Measurements from ENCODE around the gene TBC1D3H.
"Not testable (repeated sequence)": the region's sequence is repeated elsewhere in the genome, so short reads cannot be mapped to it uniquely, and the experiment has no call there.

Gene TBC1D3H
- 0 reads per million in 4 experiments for total RNA-seq

DNA sequence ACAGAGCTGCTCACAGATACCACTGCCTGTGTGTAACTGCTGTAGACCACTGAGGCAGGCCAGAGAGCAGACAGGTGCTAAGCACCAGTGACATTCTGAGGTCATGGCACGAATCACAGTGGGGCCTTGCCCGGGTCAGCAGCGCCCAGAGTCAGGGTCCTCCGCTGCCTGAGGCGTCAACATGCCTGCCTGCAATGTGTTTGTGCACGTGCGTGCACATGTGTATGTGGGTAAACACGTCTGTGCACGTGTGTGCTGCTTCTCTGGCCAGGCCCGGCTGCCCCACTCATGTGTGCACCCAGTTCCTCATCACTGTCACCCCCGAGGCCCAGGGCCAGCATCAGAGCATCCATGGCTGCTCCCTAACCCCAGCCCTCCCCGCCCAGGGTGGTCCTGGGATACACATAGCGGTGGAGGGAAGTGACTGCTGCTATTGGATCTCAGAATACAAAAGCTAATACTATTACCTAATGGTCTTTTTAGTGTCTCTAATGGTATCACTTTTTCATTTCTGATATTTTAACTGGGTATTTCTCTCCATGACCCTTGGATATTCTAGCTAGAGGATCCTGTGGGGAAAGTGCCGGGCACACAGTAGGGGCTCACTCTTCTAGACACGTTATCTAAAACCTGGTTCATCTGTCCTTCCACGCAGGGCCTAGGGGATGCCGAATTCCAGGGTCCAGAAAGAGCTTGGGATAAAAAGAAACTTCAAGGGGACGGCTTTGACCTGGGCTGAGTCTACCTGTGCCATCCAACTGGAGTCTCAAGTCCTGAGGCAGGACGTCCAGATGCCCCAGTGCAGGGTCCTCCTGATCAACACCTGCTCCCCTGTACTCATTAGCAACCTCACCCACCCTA is at the start of gene TBC1D3H:
TSS of gene TBC1D3H (minus strand) at position 51 of the 861 bp plus-strand sequence. CDS start 1,540 bp downstream, outside the sequence.
- DNase-seq = not testable (repeated sequence)

DNA sequence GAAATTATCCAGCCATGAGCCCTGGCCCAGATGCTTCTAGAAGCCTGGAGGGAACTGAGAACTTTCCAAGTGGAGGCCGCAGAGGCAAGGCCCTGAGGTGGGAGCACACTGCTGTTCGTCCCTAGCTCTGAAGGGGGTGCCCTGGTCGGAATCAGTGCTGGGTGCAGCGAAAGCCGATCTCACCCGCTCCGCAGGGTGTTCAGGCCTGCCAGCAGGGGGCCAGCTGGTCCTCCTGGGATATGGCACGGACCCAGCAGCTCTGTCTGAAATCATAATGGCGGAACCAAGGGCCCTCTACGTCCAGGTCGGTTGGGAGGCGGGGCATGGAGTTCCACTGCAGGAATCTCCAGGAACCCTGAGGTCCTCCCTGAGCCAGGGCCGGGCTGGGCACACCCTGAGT is 40.7 kb upstream of the TBC1D3H start:
- DNase-seq = not testable (repeated sequence)

DNA sequence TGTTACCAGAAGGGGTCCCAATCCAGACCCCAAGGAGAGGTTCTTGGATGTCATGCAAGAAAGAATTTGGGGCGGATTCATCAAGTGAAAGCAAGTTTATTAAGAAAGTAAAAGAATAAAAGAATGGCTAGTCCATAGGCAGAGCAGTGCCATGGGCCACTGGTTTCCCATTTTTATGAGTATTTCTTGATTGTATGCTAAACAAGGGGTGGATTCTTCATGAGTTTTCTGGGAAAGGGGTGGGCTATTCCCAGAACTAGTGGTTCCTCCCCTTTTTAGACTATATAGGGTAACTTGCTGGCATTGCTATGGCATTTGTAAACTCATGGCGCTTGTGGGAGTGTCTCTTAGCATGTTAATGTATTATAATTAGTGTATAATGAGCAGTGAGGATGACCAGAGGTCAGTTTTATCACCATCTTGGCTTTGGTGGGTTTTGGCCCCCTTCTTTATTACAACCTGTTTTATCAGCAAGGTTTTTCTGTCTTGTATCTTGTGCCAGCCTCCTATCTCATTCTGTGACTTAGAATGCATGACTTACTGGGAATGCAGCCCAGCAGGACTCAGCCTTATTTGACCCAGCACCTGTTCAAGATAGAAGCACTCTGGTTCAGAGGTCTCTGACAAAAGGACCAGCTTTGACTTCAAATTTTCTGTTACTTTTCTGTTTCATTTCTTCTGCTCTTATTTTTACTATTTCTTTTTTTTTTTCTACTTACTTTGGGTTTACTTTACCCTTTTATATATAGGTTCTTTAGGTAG is 27.1 kb upstream of the TBC1D3H start:
- DNase-seq = not testable (repeated sequence)

DNA sequence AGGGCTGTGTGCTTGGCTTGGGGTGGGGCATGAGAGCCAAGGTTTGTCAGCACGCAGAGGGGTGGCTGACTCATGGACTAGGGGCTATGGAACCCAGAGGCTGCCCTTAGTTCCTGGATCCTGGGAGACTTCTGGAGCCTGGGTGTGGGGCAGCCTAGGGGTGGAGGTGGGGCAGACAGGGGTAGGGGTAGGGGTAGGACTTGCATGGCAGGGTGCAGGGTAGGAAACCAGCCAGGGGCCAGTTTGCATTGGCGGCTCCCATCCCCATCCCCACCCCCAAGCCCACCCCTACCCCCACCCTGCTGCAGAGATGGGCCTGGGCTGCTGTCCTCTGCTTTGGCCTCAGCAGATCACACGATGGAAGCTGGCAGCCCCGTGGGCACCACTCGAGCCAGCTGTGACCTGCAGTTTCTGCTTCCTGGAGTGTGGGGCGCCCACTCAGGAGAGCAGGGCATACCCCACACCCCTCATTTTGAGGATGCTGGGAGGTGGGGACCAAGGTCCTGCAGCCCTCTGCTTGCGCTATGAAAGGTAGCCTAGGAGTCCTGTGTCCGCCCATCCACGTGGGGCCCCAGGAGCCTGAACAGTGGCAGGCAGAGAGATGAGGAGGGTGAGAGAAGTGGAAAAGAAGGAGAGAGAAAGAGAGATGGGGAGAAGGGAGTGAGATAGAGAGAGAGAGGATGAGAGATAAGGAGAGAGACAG is 2.9 kb upstream of the TBC1D3H start:
- DNase-seq = not testable (repeated sequence)

DNA sequence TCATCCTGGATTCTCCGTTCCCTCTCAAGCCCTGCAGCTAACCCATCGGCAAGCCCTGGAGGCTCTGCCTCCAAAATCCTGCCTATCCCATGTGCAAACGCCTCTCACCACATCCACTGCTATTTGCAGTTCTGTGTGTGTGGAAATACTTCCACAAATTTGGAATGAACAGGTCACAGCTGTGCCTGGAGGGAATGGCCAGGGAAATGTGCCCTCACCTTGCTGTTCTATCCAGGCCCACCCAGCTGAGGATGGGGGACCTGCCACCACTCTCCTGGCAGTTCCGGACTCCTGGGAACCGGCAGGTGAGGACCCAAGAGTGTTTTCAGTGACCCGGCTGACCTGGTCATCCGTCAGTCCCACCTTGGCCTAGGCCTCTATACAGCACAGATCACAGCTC is 12.3 kb downstream of the TBC1D3H start:
- DNase-seq = not testable (repeated sequence)

DNA sequence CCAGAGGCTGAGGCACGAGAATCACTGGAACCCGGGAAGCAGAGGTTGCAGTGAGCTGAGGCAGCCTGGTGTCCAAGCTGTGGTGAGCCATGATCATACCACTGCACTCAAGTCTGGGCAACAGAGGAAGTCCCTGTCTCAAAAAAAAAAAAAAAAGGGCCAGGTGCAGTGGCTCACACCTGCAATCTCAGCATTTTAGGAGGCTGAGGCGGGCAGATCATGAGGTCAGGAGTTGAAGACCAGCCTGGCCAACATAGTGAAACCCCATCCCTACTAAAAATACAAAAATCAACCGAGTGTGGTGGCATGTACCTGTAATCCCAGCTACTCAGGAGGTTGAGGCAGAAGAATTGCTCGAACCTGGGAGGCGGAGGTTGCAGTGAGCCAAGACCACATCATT is 25.7 kb downstream of the TBC1D3H start:
- not testable (repeated sequence) for DNase-seq
